PC-9 (cell line): ENCODE data around the gene NFASC. TPM values are rescaled to one million over a fixed set of nuclear protein-coding genes. Genes with fewer than 3 reads are reported as not detected.

Source experiments
- BruUV-seq: library from RNA; stranded (reverse); fragments of 400-500 nt; replicated peaks from 2 replicates; lab custom pipeline; 2021; lab: Mats Ljungman, UMichigan
- CTCF ChIA-PET: fragments of 300-600 bp; sonication (Branson Sonifier 250); formaldehyde crosslinking; loops from one replicate; lab custom pipeline; 2022; ENCODE audit warnings: antibody characterized with exemption; lab: Charles Lee
- POLR2A ChIA-PET: fragments of 300-600 bp; sonication (Branson Sonifier 250); formaldehyde crosslinking; loops from one replicate; lab custom pipeline; 2022; ENCODE audit warnings: antibody characterized with exemption; ENCODE audit not compliant: unreplicated experiment; lab: Charles Lee
- DNase-seq, 2 experiments: peaks; one replicate each; pipeline versions ENCODE4 v3.0.0 to v3.0.0-alpha.2; 2015 to 2022; ENCODE audit warnings: mixed read lengths in 1 of 2
- H2AFZ ChIP-seq: fragments of 200-600 bp; sonication (generic); 2 replicates; pipeline ENCODE4 v1.8.1; 2017; ENCODE audit warnings: antibody characterized with exemption
- H3F3A ChIP-seq: fragments of 200-600 bp; sonication (generic); 2 replicates; pipeline ENCODE4 v1.8.1; 2017; ENCODE audit warnings: antibody characterized with exemption, mild to moderate bottlenecking, low read depth; ENCODE audit not compliant: insufficient read depth
- H3K27ac ChIP-seq: fragments of 200-600 bp; sonication (generic); 2 replicates; pipeline ENCODE4 v1.6.1; 2016; ENCODE audit warnings: mixed run types
- H3K27me3 ChIP-seq: fragments of 200-600 bp; sonication (generic); 2 replicates; pipeline ENCODE4 v1.6.1; 2016; ENCODE audit warnings: low read depth, mixed run types; ENCODE audit not compliant: insufficient read depth
- H3K36me3 ChIP-seq: fragments of 200-600 bp; sonication (generic); 2 replicates; pipeline ENCODE4 v1.6.1; 2016; ENCODE audit warnings: low read depth, mixed run types
- H3K4me1 ChIP-seq: fragments of 200-600 bp; sonication (generic); replicated peaks from 2 replicates; pipeline ENCODE4 v1.6.1; 2016; ENCODE audit warnings: mixed run types; ENCODE audit not compliant: insufficient read depth
- H3K4me2 ChIP-seq: fragments of 200-600 bp; sonication (generic); 2 replicates; pipeline ENCODE4 v1.6.1; 2017; ENCODE audit warnings: mixed run types
- H3K4me3 ChIP-seq: fragments of 200-600 bp; sonication (generic); 2 replicates; pipeline ENCODE4 v1.6.1; 2016; ENCODE audit warnings: mixed run types
- H3K79me2 ChIP-seq: fragments of 200-600 bp; sonication (generic); 2 replicates; pipeline ENCODE4 v1.6.1; 2017; ENCODE audit warnings: low read depth, mixed run types
- H3K9me2 ChIP-seq: fragments of 200-600 bp; sonication (generic); 2 replicates; pipeline ENCODE4 v1.8.1; 2017; ENCODE audit warnings: mild to moderate bottlenecking; ENCODE audit not compliant: insufficient read depth
- H3K9me3 ChIP-seq: fragments of 200-600 bp; sonication (generic); 2 replicates; pipeline ENCODE4 v1.8.1; 2016; ENCODE audit warnings: low read depth; ENCODE audit not compliant: insufficient read depth
- H4K20me1 ChIP-seq: fragments of 200-600 bp; sonication (generic); 2 replicates; pipeline ENCODE4 v1.8.1; 2017; ENCODE audit not compliant: insufficient read depth
- CTCF ChIP-seq: fragments of 200-600 bp; sonication (generic); conservative IDR thresholded peaks from 2 replicates; pipeline ENCODE4 v1.6.1; 2017; ENCODE audit warnings: mixed run types, antibody characterized with exemption, mild to moderate bottlenecking, moderate library complexity
- EZH2 ChIP-seq: fragments of 200-600 bp; sonication (generic); IDR thresholded peaks from 2 replicates; pipeline ENCODE4 v1.8.0; 2017; ENCODE audit warnings: antibody characterized with exemption, low read depth
- intact Hi-C: fragments of 100-400 bp; cut with micrococcal nuclease; formaldehyde crosslinking; loops from one replicate; pipeline ENCODE4 v1.10.0; 2022; ENCODE audit not compliant: unreplicated experiment
- total RNA-seq: library from RNA; stranded (reverse); gene quantifications from 2 replicates; pipeline ENCODE4 v1.2.3, GENCODE V29; 2021

The NFASC gene
- total RNA-seq, 1 experiment from 2014 or later: not detected

- Histone ChIP-seq H3K4me2 (no peak overlapping the region), H4K20me1 (no peaks in the 10 kb centered on the region), H3F3A (no peaks in the 10 kb centered on the region), H3K4me1 (no peaks in the 10 kb centered on the region), H3K9me2 (no peaks in the 10 kb centered on the region), H2AFZ (no peak overlapping the region), H3K36me3 (no peaks in the 10 kb centered on the region), H3K79me2 (no peaks in the 10 kb centered on the region), H3K9me3 (no peaks in the 10 kb centered on the region), H3K4me3 (no peak overlapping the region), H3K27ac (no peak overlapping the region), H3K27me3 (peaks cover 95% of the 10 kb centered on the region)
- BruUV-seq: no TSS peak
- no peak for DNase-seq
- no peak for TF ChIP-seq CTCF
- TF ChIP-seq EZH2: no peak
- intact Hi-C loops: loop anchor here (10.0 kb wide), 1 partner anchor 367 kb away; no protein-coding TSS in a partner anchor
- ChIA-PET POLR2A (no interaction called here), CTCF (no interaction called here)
These were observed 61.3 kb downstream of the NFASC start for GRCh38 chr1:204931768-204932572.

GRCh38 chr1:204932573-204932909 lies 61.9 kb downstream of the NFASC start:
- TF ChIP-seq EZH2 (no peak), CTCF (no peak)
- no TSS peak for BruUV-seq

GRCh38 chr1:204935155-204935554 lies 64.5 kb downstream of the NFASC start:
- H3K4me1 ChIP-seq: no peaks in the 10 kb centered on the region
- H2AFZ ChIP-seq: no peak overlapping the region
- BruUV-seq: no TSS peak
- ChIA-PET POLR2A (no interaction called here), CTCF (no interaction called here)
- no peaks in the 10 kb centered on the region for H3F3A ChIP-seq
- H4K20me1 ChIP-seq: no peaks in the 10 kb centered on the region
- no peak for DNase-seq
- no peaks in the 10 kb centered on the region for H3K36me3 ChIP-seq
- no peak overlapping the region for H3K27ac ChIP-seq
- no peaks in the 10 kb centered on the region for H3K9me3 ChIP-seq
- H3K4me3 ChIP-seq: no peak overlapping the region
- no peak overlapping the region for H3K4me2 ChIP-seq
- H3K9me2 ChIP-seq: no peaks in the 10 kb centered on the region
- H3K27me3 ChIP-seq: peaks cover 91% of the 10 kb centered on the region
- TF ChIP-seq CTCF: no peak
- TF ChIP-seq EZH2: no peak
- intact Hi-C loops: loop anchor here (10.0 kb wide), 1 partner anchor 370 kb away; no protein-coding TSS in a partner anchor
- no peaks in the 10 kb centered on the region for H3K79me2 ChIP-seq

More at GRCh38 chr1:204932573-204932909, 61.9 kb downstream of the NFASC start:
- Histone ChIP-seq H3K4me1 (no peaks in the 10 kb centered on the region), H3K27ac (no peak overlapping the region), H3K36me3 (no peaks in the 10 kb centered on the region), H3F3A (no peaks in the 10 kb centered on the region), H3K9me2 (no peaks in the 10 kb centered on the region), H4K20me1 (no peaks in the 10 kb centered on the region), H3K4me3 (no peak overlapping the region), H3K4me2 (no peak overlapping the region), H3K79me2 (no peaks in the 10 kb centered on the region), H3K9me3 (no peaks in the 10 kb centered on the region), H3K27me3 (peaks cover 95% of the 10 kb centered on the region), H2AFZ (no peak overlapping the region)
- DNase-seq: no peak
- CTCF ChIA-PET: no interaction called here
- POLR2A ChIA-PET: no interaction called here
- intact Hi-C loops: loop anchor here (10.0 kb wide), 1 partner anchor 368 kb away; no protein-coding TSS in a partner anchor
